Measurements from ENCODE around the gene TASP1. TPM values are rescaled to one million over a fixed set of nuclear protein-coding genes. Genes with fewer than 3 reads are reported as not detected.

Gene TASP1
- total RNA-seq, 1 donor from 2014 or later: 10.3 TPM

- H3K27ac Mint-ChIP-seq (ENCODE audit: unreplicated experiment): no peak overlapping the region
- no peaks in the 10 kb centered on the region for H3K36me3 ChIP-seq (ENCODE audit: insufficient read depth, low read length)
- no peaks in the 10 kb centered on the region for H4K20me1 ChIP-seq (ENCODE audit: insufficient read depth, low read length)
- H3K4me1 Mint-ChIP-seq (ENCODE audit: low read depth, unreplicated experiment): peaks cover 37% of the 10 kb centered on the region
- no peak overlapping the region for H3K9ac ChIP-seq (ENCODE audit: low read length)
- no peaks in the 10 kb centered on the region for H3K9me3 ChIP-seq (ENCODE audit: insufficient read depth, low read depth, low read length)
- FAIRE-seq (no peak), DNase-seq (ENCODE audit: low read depth) (no peak)
- no peaks in the 10 kb centered on the region for H3K4me1 ChIP-seq (ENCODE audit: insufficient read depth, low read length)
- no peak overlapping the region for H3K4me3 Mint-ChIP-seq (ENCODE audit: unreplicated experiment)
- H3K4me2 ChIP-seq (ENCODE audit: low read length): no peak overlapping the region
- H3K27me3 Mint-ChIP-seq (ENCODE audit: low read depth, unreplicated experiment): no peaks in the 10 kb centered on the region
- TF ChIP-seq EZH2 (IDR thresholded peaks at IDR 0.05; ENCODE audit: insufficient read depth, low read length) (no peak), CTCF (IDR thresholded peaks at IDR 0.05; ENCODE audit: insufficient read depth, low read depth, low read length) (no peak)
- H2AFZ ChIP-seq (ENCODE audit: low read depth, low read length): no peak overlapping the region
- H3K36me3 Mint-ChIP-seq (ENCODE audit: low read depth, unreplicated experiment): no peaks in the 10 kb centered on the region
- H3K79me2 ChIP-seq (ENCODE audit: insufficient read depth, low read length): no peaks in the 10 kb centered on the region
- no peak overlapping the region for H3K27ac ChIP-seq (ENCODE audit: low read depth, low read length)
- H3K9me3 Mint-ChIP-seq (ENCODE audit: unreplicated experiment): no peaks in the 10 kb centered on the region
- no peaks in the 10 kb centered on the region for H3K27me3 ChIP-seq (ENCODE audit: insufficient read depth, low read length)
- no peak overlapping the region for H3K4me3 ChIP-seq (ENCODE audit: insufficient read depth, low read depth, low read length)
Measured at GRCh38 chr20:13400453-13400852, 238.3 kb downstream of the TASP1 start.

GRCh38 chr20:13397300-13397724, 241.4 kb downstream of the TASP1 start:
- H3K4me2 ChIP-seq (ENCODE audit: low read length): no peak overlapping the region
- no peaks in the 10 kb centered on the region for H3K27me3 ChIP-seq (ENCODE audit: insufficient read depth, low read length)
- H3K4me1 ChIP-seq (ENCODE audit: insufficient read depth, low read length): no peaks in the 10 kb centered on the region
- H3K27ac ChIP-seq (ENCODE audit: low read depth, low read length): no peak overlapping the region
- H3K79me2 ChIP-seq (ENCODE audit: insufficient read depth, low read length): no peaks in the 10 kb centered on the region
- peaks cover 7% of the 10 kb centered on the region for H3K36me3 Mint-ChIP-seq (ENCODE audit: low read depth, unreplicated experiment)
- TF ChIP-seq EZH2 (IDR thresholded peaks at IDR 0.05; ENCODE audit: insufficient read depth, low read length) (no peak), CTCF (IDR thresholded peaks at IDR 0.05; ENCODE audit: insufficient read depth, low read depth, low read length) (no peak)
- H3K36me3 ChIP-seq (ENCODE audit: insufficient read depth, low read length): no peaks in the 10 kb centered on the region
- H2AFZ ChIP-seq (ENCODE audit: low read depth, low read length): no peak overlapping the region
- H3K4me3 ChIP-seq (ENCODE audit: insufficient read depth, low read depth, low read length): no peak overlapping the region
- no peaks in the 10 kb centered on the region for H3K9me3 Mint-ChIP-seq (ENCODE audit: unreplicated experiment)
- no peaks in the 10 kb centered on the region for H3K27me3 Mint-ChIP-seq (ENCODE audit: low read depth, unreplicated experiment)
- H4K20me1 ChIP-seq (ENCODE audit: insufficient read depth, low read length): no peaks in the 10 kb centered on the region
- H3K9ac ChIP-seq (ENCODE audit: low read length): no peak overlapping the region
- FAIRE-seq (peak; percentile 73), DNase-seq (ENCODE audit: low read depth) (peak; percentile 49)
- H3K4me1 Mint-ChIP-seq (ENCODE audit: low read depth, unreplicated experiment): peaks cover 43% of the 10 kb centered on the region
- no peak overlapping the region for H3K4me3 Mint-ChIP-seq (ENCODE audit: unreplicated experiment)
- no peaks in the 10 kb centered on the region for H3K9me3 ChIP-seq (ENCODE audit: insufficient read depth, low read depth, low read length)
- H3K27ac Mint-ChIP-seq (ENCODE audit: unreplicated experiment): peak overlapping the region; percentile 36

GRCh38 chr20:13396826-13397225, 241.9 kb downstream of the TASP1 start:
- Histone ChIP-seq H3K4me2 (ENCODE audit: low read length) (no peak overlapping the region), H3K27me3 (ENCODE audit: insufficient read depth, low read length) (no peaks in the 10 kb centered on the region), H3K9ac (ENCODE audit: low read length) (no peak overlapping the region), H3K79me2 (ENCODE audit: insufficient read depth, low read length) (no peaks in the 10 kb centered on the region), H3K9me3 (ENCODE audit: insufficient read depth, low read depth, low read length) (no peaks in the 10 kb centered on the region), H4K20me1 (ENCODE audit: insufficient read depth, low read length) (no peaks in the 10 kb centered on the region), H3K36me3 (ENCODE audit: insufficient read depth, low read length) (no peaks in the 10 kb centered on the region), H2AFZ (ENCODE audit: low read depth, low read length) (no peak overlapping the region), H3K27ac (ENCODE audit: low read depth, low read length) (no peak overlapping the region), H3K4me1 (ENCODE audit: insufficient read depth, low read length) (no peaks in the 10 kb centered on the region), H3K4me3 (ENCODE audit: insufficient read depth, low read depth, low read length) (no peak overlapping the region)
- TF ChIP-seq EZH2 (IDR thresholded peaks at IDR 0.05; ENCODE audit: insufficient read depth, low read length) (no peak), CTCF (IDR thresholded peaks at IDR 0.05; ENCODE audit: insufficient read depth, low read depth, low read length) (no peak)
- no peak for DNase-seq (ENCODE audit: low read depth)
- FAIRE-seq: peak; percentile 39
- Mint-ChIP-seq H3K9me3 (ENCODE audit: unreplicated experiment) (no peaks in the 10 kb centered on the region), H3K4me1 (ENCODE audit: low read depth, unreplicated experiment) (peaks cover 43% of the 10 kb centered on the region), H3K27ac (ENCODE audit: unreplicated experiment) (no peak overlapping the region), H3K4me3 (ENCODE audit: unreplicated experiment) (no peak overlapping the region), H3K27me3 (ENCODE audit: low read depth, unreplicated experiment) (no peaks in the 10 kb centered on the region), H3K36me3 (ENCODE audit: low read depth, unreplicated experiment) (peaks cover 9% of the 10 kb centered on the region)
